Neural cell (in vitro differentiated cells): ENCODE results near the gene MGME1.

Experiments
- CTCF ChIP-seq: fragments of 450-650 bp; IDR thresholded peaks from 2 replicates; pipeline ENCODE4 v1.5.1; 2014; ENCODE audit warnings: antibody characterized with exemption, mild to moderate bottlenecking, moderate library complexity; ENCODE audit not compliant: poor library complexity, severe bottlenecking
- EP300 ChIP-seq: fragments of 450-650 bp; conservative IDR thresholded peaks from 2 replicates; pipeline ENCODE4 v1.6.1; 2014; ENCODE audit warnings: antibody characterized with exemption, mild to moderate bottlenecking, moderate library complexity; ENCODE audit not compliant: poor library complexity, severe bottlenecking
- EZH2 ChIP-seq: fragments of 200-600, 300-800 bp; shearing (Covaris generic), sonication (generic); IDR thresholded peaks from 2 replicates; pipeline ENCODE4 v1.6.1; 2014; ENCODE audit warnings: antibody characterized with exemption, low read length, borderline replicate concordance, mild to moderate bottlenecking; ENCODE audit not compliant: insufficient read depth, poor library complexity, severe bottlenecking

- no peak for TF ChIP-seq CTCF
- TF ChIP-seq EP300 = no peak
- no peak for TF ChIP-seq EZH2
Observed at GRCh38 chr20:17992847-17993513, 24.2 kb downstream of the MGME1 start.
